ENCODE measurements around the gene CADPS. TPM values are rescaled to one million over a fixed set of nuclear protein-coding genes. Genes with fewer than 3 reads are reported as not detected.
A peak's percentile ranks its signal among the peaks of the same experiment; 100 is the strongest.

Gene CADPS
- total RNA-seq, 1 experiment from 2014 or later, result 7.0 TPM

GRCh38 chr3:62482961-62483360 lies 392.3 kb downstream of the CADPS start:
- no peak overlapping the region for H3K4me3 Mint-ChIP-seq
- ATAC-seq (no peak), DNase-seq (ENCODE audit: low spot score) (no peak)
- no peak for TF ChIP-seq CREB1 (CRISPR knock-in tag; IDR thresholded peaks at IDR 0.05)
- peaks cover 6% of the 10 kb centered on the region for H3K36me3 Mint-ChIP-seq
- ChIA-PET CTCF (interaction anchor here (0.7 kb wide), 1 partner anchor 12 kb away, joined by 5 read pairs; no protein-coding TSS in a partner anchor), POLR2A (no interaction called here)
- H3K27ac Mint-ChIP-seq, result no peak overlapping the region
- H3K27me3 Mint-ChIP-seq (ENCODE audit: low read depth), result peaks cover 5% of the 10 kb centered on the region
- H3K9me3 Mint-ChIP-seq, result peaks cover 10% of the 10 kb centered on the region
- peaks cover 18% of the 10 kb centered on the region for H3K4me1 Mint-ChIP-seq

GRCh38 chr3:62481962-62482361 lies 393.3 kb downstream of the CADPS start:
- DNase-seq (ENCODE audit: low spot score), result no peak
- peak; percentile 79 for ATAC-seq
- ChIA-PET CTCF (interaction anchor here (1.0 kb wide), 1 partner anchor 11 kb away, joined by 3 read pairs; no protein-coding TSS in a partner anchor), POLR2A (no interaction called here)
- H3K4me1 Mint-ChIP-seq, result peaks cover 18% of the 10 kb centered on the region
- peaks cover 5% of the 10 kb centered on the region for H3K27me3 Mint-ChIP-seq (ENCODE audit: low read depth)
- no peak overlapping the region for H3K4me3 Mint-ChIP-seq
- H3K36me3 Mint-ChIP-seq, result peaks cover 6% of the 10 kb centered on the region
- peak overlapping the region; percentile 9; the same call in 1 of the 2 replicates for H3K27ac Mint-ChIP-seq
- TF ChIP-seq CTCF (IDR thresholded peaks at IDR 0.05) (no peak), HMGA2 (CRISPR knock-in tag; IDR thresholded peaks at IDR 0.05) (no peak), RELA (CRISPR knock-in tag; IDR thresholded peaks at IDR 0.05; ENCODE audit: borderline replicate concordance) (no peak), EMX1 (CRISPR knock-in tag; IDR thresholded peaks at IDR 0.05) (no peak), USF1 (CRISPR knock-in tag; IDR thresholded peaks at IDR 0.05) (no peak), ZNF396 (CRISPR knock-in tag; IDR thresholded peaks at IDR 0.05; ENCODE audit: borderline replicate concordance) (no peak), ZNF512 (CRISPR knock-in tag; IDR thresholded peaks at IDR 0.05; ENCODE audit: borderline replicate concordance) (no peak), ZNF281 (CRISPR knock-in tag; IDR thresholded peaks at IDR 0.05) (no peak), MAX (CRISPR knock-in tag; IDR thresholded peaks at IDR 0.05) (no peak), NR2C2 (CRISPR knock-in tag; IDR thresholded peaks at IDR 0.05) (no peak), CBFB (CRISPR knock-in tag; IDR thresholded peaks at IDR 0.05; ENCODE audit: low read depth) (no peak), FOXP1 (CRISPR knock-in tag; IDR thresholded peaks at IDR 0.05; ENCODE audit: borderline replicate concordance) (no peak), OVOL2 (CRISPR knock-in tag; IDR thresholded peaks at IDR 0.05; ENCODE audit: borderline replicate concordance) (no peak), ZNF532 (CRISPR knock-in tag; IDR thresholded peaks at IDR 0.05; ENCODE audit: borderline replicate concordance) (no peak), E2F4 (CRISPR knock-in tag; IDR thresholded peaks at IDR 0.05; ENCODE audit: borderline replicate concordance, low read depth) (no peak), GRHL2 (CRISPR knock-in tag; IDR thresholded peaks at IDR 0.05; ENCODE audit: insufficient replicate concordance, severe bottlenecking) (no peak)
- peaks cover 7% of the 10 kb centered on the region for H3K9me3 Mint-ChIP-seq
